ENCODE results near the gene PDE9A.

PDE9A gene

DNA sequence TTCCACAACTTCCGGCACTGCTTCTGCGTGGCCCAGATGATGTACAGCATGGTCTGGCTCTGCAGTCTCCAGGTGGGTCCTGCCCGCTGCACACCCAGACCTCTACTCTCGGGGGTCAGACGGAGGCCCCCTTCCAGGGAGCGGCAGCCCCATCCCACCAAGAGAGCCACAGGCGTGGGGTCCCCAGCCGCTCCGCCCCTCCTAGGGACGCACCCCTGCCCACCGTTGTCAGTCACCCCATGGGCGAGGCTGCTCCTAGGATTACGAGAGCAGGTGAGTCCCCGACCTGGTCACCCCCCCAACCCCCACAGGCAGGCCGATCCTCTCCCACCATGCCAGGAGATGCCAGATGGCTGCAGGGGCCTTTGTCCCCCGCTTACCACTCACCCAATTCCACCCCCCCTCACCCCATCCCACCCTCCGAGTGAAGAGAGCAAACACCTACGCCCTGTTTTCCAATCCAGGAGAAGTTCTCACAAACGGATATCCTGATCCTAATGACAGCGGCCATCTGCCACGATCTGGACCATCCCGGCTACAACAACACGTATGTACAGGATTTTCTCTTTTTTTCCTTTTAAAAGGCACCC lies 107.0 kb downstream of the PDE9A start:
- no peak for DNase-seq

DNA sequence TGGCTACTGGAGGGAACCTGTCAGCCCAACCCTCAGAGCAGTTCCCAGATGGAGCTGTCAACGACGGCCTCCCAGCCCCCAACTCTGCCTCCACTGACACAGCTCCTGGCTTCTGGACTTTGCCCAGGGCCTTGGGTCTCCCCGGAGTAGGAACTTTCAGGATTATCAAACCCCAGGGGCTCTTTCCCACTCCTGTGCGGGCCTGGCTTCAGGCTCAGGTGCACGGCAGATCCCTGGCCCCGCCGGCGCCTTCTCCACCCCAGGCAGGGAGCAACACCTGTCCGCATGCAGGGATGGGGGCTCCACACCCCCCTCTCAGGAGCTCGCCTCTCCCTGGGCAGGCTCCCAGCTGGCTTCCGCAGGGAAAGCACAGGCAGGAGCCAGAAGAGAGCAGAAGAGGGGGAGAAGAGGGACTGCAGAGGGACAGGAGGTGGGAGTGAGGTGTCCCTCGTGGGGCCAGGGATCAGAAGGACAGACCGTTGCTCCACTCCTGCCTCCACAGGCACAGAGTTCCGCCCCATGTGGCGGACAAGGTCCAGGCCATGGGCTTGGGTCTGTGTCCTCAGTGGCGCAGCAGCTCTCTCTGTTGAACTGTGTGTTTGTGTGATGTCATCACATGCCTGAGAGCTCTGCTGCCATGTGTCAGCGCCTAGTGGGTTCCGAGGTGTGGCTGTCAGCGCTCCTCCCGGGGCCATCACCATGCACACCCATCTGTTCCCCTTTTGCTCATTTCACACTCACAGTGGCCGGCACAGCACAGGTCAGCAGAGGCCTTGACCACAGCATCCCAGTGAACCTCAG lies 107.7 kb downstream of the PDE9A start:
- DNase-seq, result no peak

DNA sequence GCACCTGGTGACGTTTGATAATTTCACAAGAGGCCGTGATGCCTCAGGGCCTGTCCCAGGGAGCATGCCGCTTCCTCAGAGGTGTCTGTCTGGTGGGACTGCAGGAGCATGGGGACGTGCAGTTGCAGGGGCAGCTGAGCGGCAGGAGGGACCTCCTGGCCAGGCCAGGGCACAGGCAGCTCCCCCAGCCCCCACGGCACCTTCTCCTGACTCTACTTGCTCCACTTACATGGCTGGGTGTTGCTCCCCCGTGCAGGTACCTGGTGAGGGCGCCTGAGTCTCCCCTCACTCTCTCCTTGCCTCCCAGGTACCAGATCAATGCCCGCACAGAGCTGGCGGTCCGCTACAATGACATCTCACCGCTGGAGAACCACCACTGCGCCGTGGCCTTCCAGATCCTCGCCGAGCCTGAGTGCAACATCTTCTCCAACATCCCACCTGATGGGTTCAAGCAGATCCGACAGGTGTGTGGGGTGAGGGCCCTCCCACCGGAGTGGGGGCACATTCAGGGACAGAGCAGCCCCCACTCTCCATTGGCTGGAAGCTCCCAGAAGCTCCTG lies 108.4 kb downstream of the PDE9A start:
- no peak for DNase-seq

DNA sequence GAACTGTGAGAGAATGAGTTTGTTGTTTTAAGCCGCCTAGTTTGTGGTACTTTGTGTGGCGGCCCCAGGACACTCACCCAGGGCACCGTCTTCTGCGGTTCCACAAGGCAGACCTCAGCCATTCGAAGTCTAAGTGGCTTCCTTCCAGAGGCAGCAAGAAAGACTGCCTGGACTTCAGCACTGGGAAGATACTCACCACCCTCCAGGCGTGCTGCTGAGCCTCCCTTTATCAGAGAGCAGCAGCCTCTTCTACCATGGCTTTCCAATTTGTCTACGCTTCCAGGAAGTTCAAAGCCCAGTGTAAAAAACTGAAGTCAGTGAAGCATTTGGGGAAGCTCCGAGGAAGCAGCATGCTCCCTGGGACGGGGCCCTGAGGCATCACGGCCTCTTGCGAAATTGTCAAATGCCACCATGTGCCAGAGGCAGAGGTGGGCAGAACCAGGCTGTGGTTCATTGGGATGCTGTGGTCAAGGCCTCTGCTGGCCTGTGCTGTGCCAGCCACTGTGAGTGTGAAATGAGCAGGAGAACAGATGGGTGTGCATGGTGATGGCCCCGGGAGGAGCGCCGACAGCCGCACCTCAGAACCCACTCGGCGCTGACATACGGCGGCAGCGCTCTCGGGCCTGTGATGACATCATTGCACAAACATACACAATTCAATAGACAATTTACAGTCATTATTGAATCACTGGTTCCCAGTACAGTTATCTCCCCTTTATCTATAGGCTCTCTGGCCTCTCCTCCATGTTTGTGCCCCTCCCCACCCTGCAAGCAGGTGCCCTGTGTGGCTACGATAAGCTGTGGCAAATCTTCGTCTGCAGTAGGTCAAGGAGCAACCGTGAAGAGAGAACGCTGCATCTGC lies 110.4 kb downstream of the PDE9A start:
- DNase-seq, result no peak

DNA sequence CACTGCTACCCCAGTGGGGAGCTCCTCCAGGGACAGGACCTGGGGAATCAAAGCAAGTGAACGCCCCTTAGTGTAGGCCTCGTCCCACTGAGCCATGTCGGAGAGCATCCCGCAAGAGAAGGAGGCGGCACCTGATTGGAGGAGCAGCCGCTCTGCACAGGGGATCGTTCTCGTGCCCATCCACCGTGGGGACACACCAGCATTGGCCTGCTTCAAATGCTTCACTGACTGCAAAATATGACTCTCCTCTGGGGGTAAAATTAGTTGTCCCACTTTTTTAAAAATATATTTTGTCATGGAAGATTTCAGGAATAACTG lies 111.0 kb downstream of the PDE9A start:
- DNase-seq, result no peak

DNA sequence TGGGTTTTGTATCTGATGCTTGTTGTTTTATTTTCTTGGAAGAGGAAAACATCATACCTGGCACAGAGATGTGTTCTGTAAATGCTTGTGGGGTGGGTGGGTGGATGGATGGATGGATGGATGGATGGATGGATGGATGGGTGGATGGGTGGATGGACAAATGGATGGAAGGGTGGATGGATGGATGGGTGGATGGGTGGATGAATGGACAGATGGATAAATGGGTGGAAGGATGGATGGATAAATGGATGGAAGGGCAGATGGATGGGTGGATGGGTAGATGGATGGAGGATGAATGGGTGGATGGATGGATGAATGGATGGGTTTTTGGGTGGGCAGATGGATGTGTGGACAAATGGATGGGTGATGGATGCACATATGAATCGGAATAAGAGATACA lies 111.5 kb downstream of the PDE9A start:
- no peak for DNase-seq

DNA sequence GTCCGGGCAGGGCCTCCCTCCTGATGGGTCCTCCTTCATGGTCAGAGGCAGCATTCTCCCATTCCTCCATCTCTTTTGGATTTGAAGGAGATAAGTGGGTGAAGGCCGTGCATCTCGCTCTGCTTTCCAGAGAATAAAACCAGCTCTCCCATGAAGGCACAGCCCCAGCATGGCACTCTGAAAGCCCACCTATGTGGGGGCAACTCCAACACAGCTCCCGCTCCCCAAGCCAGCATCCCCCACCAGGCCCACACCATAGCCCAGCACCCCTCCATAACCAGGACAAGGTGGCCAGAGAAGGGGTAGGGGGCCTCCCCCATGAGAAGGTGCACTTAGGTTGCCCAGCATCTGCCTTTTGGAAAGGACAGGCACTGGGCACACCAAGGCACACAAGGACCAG lies 112.2 kb downstream of the PDE9A start:
- no peak for DNase-seq

DNA sequence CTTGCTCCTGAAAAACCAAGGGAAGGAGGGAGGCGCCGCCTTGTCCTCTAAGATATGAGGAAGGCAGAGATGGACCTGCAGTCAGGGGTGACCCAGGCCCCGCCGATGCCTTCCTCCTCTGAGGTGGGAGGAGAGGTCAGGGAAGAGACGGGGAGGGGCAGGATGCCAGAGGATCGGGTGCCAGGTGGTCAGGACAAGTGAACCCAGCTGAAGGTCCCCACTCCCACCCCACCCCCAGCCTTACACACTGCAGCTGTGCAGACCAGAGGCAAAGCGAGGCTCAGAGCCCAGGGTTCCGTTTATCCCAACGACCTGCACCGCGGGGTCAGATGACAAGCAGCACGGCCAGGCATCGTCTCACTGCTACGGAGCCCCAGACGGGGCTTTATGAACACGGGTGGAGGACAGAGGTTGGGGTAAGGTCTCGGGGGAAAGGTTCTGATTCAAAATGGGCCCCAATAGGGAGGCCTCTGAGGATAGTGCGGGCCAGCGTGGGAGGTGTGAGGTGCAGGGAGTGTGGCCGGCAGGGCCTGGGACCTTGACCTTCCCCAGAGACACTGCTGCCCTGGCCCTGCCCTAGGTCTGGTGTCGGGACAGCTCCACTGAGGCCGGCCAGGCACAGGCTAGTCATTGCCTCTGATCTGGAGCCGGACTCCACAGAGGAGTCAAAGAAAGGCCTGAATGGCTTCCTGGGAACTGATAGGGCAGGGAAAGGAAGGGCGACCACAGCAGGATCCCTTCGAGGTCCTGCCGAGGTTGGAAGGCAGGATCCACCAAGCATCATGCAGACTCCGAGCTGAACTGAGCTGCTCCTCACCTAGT lies 113.5 kb downstream of the PDE9A start:
- DNase-seq, result no peak

DNA sequence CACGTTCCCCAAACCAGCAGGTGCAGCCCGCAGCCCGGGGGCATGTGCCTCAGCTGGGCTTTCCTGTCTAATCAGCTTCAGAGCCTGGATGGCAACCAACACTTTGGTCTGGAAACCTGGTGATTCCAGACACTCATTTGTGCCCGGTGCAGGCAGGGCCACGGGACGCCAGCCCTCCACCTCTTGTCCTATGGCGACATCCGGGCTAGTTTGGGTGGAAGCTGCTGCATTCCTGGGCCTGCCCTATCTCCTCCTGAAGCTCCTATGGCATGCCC lies 114.1 kb downstream of the PDE9A start:
- DNase-seq, result no peak

DNA sequence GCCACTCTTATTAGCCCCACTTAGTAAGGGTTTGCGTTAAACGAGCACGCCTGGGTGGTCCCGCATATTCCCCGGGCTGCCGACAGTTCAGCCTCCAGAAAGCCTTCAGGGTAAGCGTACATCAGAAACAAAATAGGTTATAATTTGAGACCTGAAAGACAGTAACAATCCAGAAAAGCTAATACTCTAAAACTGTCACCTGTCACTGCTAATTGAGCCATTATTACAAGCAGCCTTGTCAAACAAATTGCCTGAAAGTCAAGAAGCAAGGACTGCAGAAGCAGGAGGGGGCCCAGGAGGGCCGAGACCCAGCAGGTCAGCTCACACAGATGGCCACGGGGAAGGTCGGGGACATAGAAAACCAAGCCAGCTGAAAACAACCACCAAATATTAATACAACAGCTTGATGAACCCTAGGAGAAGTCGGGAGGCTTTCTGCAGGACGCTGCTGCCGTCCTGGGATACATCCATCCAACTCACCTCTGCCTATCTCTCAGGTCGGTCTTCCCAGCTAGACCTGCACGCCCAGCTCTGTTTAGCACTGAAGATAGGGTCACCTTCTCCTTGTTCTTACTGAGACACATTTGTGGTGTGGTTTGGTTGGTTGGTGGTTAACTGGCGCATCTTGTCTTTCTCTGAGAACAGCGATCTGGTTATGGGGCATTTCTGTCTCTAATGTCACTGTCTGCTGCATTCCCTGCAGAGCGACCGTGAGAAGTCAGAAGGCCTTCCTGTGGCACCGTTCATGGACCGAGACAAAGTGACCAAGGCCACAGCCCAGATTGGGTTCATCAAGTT lies 115.1 kb downstream of the PDE9A start:
- DNase-seq, result no peak

DNA sequence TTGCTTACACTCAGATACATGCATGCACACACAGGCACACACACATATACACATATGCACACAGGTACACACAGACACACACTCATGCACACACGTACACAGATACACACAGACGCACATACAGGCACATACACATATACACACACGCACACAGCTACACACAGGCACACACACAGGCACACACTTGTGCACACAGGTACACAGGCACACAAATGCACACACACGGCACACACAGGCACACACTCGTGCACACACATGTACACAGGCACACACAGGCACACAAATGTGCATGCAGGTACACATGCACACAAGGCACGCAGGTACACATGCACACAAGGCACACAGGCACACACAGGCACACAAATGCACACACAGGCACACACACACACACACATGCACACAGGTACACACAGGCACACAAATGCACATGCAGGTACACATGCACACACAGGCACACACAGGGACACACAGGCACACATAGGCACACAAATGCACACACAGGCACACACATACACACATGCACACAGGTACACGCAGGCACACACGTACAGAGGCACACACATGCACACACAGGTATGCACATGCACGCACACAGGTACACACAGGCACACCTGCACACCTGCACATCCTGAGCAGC lies 115.9 kb downstream of the PDE9A start:
- DNase-seq, result no peak

DNA sequence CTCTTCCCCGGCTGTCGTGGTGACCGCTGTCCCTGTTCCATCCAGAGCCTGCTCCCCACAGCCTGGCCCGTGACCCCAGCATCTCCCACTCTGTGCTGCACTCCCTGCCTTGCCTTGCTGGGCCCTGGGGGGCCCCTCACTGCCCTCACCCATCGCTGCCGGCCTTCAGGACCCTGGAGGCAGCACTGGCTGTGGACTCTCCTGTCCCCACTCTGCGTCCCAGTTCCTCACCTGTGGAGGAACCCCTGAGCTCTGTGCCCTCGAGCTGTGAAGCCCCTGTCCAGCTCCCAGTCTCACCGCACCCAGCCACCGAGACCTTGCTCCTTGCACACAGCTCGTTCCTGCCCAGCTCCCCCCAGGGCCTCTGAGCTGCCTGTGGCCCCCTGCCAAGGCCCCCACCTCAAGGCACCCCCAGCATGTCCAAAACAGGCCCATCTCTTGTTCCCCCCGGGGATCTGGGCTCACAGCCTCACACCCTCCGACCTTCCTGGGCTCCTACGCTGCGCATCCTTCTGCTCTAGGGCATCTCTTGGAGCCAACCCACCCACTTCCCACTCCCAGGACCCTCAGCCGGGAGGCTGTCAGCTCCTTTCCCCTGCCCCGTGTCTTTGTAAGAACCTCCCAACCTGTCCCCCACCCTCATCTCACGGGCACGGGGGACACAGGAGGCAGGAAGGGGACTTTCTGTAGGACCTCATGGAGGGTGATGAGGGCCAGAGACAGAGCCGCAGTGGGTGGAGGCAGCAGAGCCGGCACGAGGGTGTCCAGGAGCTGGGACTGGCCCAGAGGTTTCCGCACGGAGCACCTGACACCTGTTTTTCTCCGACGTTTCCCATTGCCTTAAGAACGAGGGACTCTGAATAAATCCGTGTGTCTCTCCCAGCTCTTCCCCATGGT lies 116.6 kb downstream of the PDE9A start:
- no peak for DNase-seq

DNA sequence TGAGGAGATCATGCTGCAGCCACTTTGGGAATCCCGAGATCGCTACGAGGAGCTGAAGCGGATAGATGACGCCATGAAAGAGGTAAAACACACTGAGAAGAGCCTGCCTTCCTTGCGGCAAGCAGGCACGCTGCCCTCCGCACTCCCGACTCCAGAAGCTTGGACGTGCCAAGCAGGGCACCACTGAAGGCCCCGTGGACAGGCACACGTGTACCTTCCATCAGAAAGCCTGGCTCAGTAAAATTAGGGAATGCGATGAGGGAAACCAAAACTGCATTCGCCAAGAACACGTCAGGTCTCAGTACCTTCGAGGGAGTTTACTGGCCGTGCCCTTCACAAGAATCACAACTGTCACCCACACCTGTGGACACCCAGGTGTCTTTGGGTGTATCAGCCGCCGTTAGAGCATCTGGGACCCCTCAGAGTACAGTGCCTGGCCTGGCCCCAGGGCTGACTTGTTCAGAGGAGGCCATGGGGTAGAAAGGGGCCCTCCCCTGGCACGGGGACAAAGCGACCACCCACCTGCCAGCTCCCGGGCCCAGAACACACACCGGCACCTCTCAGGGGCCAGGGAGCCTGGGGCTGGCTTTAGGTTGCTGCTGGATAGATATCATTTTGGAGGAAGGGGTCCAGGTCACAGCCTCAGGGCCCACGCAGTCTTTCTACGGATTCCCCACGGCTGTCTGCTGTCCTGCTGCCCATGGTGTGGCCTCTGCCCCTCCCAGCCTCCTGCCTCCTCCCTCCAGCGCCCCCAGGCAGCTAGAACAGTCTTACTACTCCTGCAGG lies 117.5 kb downstream of the PDE9A start:
- DNase-seq, result no peak

DNA sequence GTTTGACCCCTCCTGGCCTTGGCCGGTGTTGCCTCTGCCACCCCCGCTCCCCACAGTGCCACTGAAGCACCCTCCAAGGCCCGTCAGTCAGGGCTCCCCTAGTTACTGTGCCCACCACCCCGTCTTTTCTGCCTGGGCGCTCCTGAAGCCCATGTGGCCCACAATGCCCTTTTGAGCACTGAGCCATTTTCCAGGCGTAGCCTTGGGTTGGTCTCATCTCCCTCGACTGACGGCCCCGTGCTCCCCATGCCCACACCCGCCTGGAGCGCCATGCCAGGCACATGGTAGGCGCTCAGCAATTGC lies 118.0 kb downstream of the PDE9A start:
- no peak for DNase-seq

DNA sequence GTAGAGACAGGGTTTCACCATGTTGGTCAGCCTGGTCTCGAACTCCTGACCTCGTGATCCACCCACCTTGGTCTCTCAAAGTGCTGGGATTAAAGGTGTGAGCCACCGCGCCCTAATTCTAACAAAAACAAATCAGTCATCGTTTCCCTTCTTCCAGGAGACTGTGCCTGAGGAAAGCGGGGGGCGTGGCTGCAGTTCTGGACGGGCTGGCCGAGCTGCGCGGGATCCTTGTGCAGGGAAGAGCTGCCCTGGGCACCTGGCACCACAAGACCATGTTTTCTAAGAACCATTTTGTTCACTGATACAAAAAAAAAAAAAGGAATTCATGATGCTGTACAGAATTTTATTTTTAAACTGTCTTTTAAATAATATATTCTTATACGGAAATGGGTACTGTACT lies 121.7 kb downstream of the PDE9A start:
- no peak for DNase-seq

DNA sequence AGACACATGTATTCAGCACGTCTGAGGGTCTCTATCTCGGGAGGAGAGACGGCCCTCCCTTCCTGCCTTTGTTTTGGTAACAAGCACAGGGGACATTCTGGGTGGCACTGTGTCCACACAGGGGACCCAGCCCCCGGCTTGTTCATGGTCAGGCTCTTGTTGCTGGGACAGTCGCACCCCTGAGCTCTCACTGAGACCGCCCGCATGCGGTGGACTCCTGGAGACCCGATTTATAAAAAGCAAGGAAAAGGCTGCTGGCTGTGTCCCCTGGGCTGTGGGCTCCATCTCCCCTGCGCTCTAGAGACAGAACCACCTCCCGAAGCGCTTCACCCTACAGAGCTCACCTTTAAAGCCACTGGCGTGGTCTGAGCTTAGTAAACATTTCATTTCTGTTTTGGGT lies 122.5 kb downstream of the PDE9A start:
- DNase-seq, result no peak

DNA sequence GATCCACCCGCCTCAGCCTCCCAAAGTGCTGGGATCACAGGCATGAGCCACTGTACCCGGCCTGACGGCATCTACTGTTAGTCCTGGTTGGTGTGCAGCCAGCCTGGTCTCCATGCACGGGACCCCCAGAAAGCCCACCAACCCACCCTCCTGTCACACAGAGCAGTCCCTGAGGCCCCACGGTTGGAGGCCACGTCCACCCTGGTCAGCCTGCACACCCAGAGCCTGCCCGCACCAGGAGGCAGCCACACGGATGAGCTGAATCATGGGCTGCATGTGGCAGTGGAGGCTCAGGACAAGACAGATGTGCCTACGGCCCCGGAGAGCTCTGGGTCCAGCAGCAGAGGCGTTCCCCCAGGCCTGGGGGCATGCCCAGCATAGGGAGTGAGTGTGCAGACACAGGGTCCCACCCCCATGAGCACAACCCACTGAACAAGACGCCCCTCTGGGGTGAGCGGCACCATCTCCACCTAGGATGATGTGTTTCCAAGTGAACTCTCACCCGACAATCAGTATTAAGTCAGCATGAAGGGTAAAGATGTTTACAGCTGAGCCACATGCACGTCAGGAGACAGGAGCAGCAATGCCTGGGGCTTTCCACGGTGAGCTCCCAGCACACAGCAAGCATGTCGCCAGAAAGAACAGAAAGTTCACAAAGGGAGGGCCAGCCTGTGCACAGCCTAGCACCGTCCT lies 123.8 kb downstream of the PDE9A start:
- no peak for DNase-seq

DNA sequence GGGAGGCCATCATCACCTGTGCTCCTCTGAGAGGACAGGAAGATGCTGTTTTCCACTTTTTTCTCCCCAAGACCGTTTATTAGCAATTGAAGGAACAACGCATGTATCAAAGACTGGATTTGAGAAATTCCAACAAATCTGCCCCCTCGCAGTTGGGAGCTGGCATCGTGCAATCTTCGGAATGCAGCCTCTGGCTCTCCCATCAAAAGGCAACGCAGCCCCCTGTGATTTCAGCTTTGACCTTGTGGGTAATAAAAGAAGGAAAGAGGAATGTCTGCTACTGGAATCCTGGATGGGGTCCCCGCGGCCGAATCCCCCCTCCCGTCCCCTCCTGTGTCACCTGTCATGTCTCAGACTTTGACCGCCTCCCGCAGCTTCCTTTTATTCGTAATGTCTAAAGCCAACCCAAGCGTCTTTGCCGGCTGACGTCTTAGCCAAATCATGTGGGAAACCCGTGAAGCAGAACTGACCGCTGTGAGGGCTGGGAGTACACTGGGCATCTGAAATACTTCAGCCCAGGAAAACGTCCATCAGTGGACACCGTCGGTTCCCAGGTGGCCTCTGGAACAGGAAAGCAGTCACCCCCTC lies 124.4 kb downstream of the PDE9A start:
- no peak for DNase-seq

DNA sequence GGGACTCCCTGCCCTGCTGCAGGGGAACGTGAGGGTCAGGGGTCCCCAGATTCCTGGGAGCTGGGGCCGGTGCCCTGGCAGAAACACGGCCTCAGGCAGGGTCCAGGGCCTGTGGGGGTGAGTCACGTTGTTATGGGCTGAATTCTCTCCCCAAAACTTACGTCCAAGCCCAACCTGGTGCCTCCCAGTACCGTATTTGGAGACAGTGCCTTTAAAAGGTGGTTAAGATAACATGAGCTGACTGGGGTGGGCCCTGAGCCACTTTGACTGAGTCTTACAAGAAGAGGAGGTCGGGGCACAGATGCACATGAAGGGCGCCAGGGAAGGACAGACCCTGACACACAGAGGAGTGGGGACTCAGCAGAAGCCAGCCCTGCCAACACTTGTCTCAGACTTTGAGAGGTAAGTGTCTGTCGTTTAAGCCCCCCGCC lies 126.0 kb downstream of the PDE9A start:
- no peak for DNase-seq
